Stimulated activated CD8-positive, alpha-beta memory T cell treated with anti-CD3 and anti-CD28 coated beads, Interleukin-7, amount 100 ng/mL, for 24 hours (primary cell): Measurements from ENCODE around the gene PEX11B.

Source experiments
- DNase-seq: peaks from one replicate; pipeline ENCODE4 v3.0.0-alpha.2; 2020; ENCODE audit warnings: low read depth

The PEX11B gene

GRCh38 chr1:145871994-145872924 lies 46.3 kb downstream of the PEX11B start:
- DNase-seq, result no peak

GRCh38 chr1:145868232-145868631 lies 50.3 kb downstream of the PEX11B start:
- DNase-seq, result no peak

- no peak for DNase-seq
Measured at GRCh38 chr1:145863282-145864018, 55.1 kb downstream of the PEX11B start.
